IMR-90 (cell line): ENCODE measurements around the gene STAM. TPM values are rescaled to one million over a fixed set of nuclear protein-coding genes. Genes with fewer than 3 reads are reported as not detected.

Source experiments
- ATAC-seq: fragments of 200-7000 bp; cut with Tn5 transposase; 2 replicates; pipeline ENCODE4 v1.9.1; 2020; ENCODE audit warnings: low read depth, mild to moderate bottlenecking, moderate library complexity
- BruUV-seq: library from RNA; stranded (reverse); fragments of 400-500 nt; replicated peaks from 2 replicates; lab custom pipeline; 2021; lab: Mats Ljungman, UMichigan
- CTCF ChIA-PET: fragments of 300-600 bp; formaldehyde crosslinking; extraction: SDS; loops from one replicate; lab custom pipeline; 2021; ENCODE audit warnings: antibody characterized with exemption; lab: Yijun Ruan, JAX
- POLR2A ChIA-PET: fragments of 300-600 bp; sonication (Branson Sonifier 250); formaldehyde crosslinking; loops from one replicate; lab custom pipeline; 2022; ENCODE audit warnings: antibody characterized with exemption; ENCODE audit not compliant: unreplicated experiment; lab: Charles Lee
- DNase-seq: peaks from one replicate; pipeline ENCODE4 v3.0.0; 2013
- H2AFZ ChIP-seq: replicated peaks from 2 replicates; pipeline ENCODE3; 2013; ENCODE audit warnings: low read length, mild to moderate bottlenecking; ENCODE audit not compliant: poor library complexity
- H2AK5ac ChIP-seq: 2 replicates; pipeline ENCODE4 v1.6.1; 2013; ENCODE audit warnings: low read depth, low read length, inconsistent platforms
- H2AK9ac ChIP-seq: replicated peaks from 2 replicates; pipeline ENCODE3; 2013; ENCODE audit warnings: mild to moderate bottlenecking, low read depth, low read length, moderate library complexity; ENCODE audit not compliant: poor library complexity
- H2BK120ac ChIP-seq: 2 replicates; pipeline ENCODE4 v1.6.1; 2013; ENCODE audit warnings: low read depth, low read length, inconsistent platforms
- H2BK15ac ChIP-seq: 3 replicates; pipeline ENCODE4 v1.6.1; 2013; ENCODE audit warnings: low read depth, low read length, inconsistent platforms
- H2BK20ac ChIP-seq: 2 replicates; pipeline ENCODE4 v1.6.1; 2013; ENCODE audit warnings: low read depth, mild to moderate bottlenecking, inconsistent platforms, low read length, moderate library complexity
- H2BK5ac ChIP-seq: 2 replicates; pipeline ENCODE4 v1.6.1; 2013; ENCODE audit warnings: mild to moderate bottlenecking, low read depth, low read length, inconsistent platforms; ENCODE audit not compliant: poor library complexity, severe bottlenecking
- H3K14ac ChIP-seq: replicated peaks from 2 replicates; pipeline ENCODE4 v1.6.1; 2013; ENCODE audit warnings: low read depth, low read length, inconsistent platforms
- H3K18ac ChIP-seq: 2 replicates; pipeline ENCODE4 v1.6.1; 2013; ENCODE audit warnings: low read depth, low read length, control low read depth
- H3K23ac ChIP-seq: 2 replicates; pipeline ENCODE4 v1.6.1; 2013; ENCODE audit warnings: low read depth, low read length, inconsistent platforms
- H3K27ac ChIP-seq: 2 replicates; pipeline ENCODE4 v1.5.1; 2013; ENCODE audit warnings: mild to moderate bottlenecking, control low read depth, low read length; ENCODE audit not compliant: insufficient read depth
- H3K27me3 ChIP-seq: 2 replicates; pipeline ENCODE4 v1.6.1; 2013; ENCODE audit warnings: low read length; ENCODE audit not compliant: control insufficient read depth, insufficient read depth
- H3K36me3 ChIP-seq: 2 replicates; pipeline ENCODE4 v1.6.1; 2013; ENCODE audit warnings: low read length, mixed read lengths; ENCODE audit not compliant: control insufficient read depth, insufficient read depth
- H3K4ac ChIP-seq: 2 replicates; pipeline ENCODE4 v1.6.1; 2013; ENCODE audit warnings: low read depth, low read length, inconsistent platforms
- H3K4me1 ChIP-seq: 2 replicates; pipeline ENCODE4 v1.6.1; 2013; ENCODE audit warnings: low read length, mixed read lengths; ENCODE audit not compliant: control insufficient read depth, insufficient read depth
- H3K4me2 ChIP-seq: 2 replicates; pipeline ENCODE4 v1.6.1; 2013; ENCODE audit warnings: low read depth, mild to moderate bottlenecking, control low read depth, low read length, moderate library complexity
- H3K4me3 ChIP-seq: 2 replicates; pipeline ENCODE4 v1.5.1; 2013; ENCODE audit warnings: low read depth, mild to moderate bottlenecking, control low read depth, low read length, moderate library complexity; ENCODE audit not compliant: insufficient read depth
- H3K56ac ChIP-seq: 2 replicates; pipeline ENCODE4 v1.6.1; 2013; ENCODE audit warnings: low read length, inconsistent platforms; ENCODE audit not compliant: insufficient read depth; ENCODE audit errors: extremely low read depth
- H3K79me1 ChIP-seq, 2 experiments: 2 replicates each; pipeline ENCODE4 v1.6.1; 2013; ENCODE audit warnings: low read length in 2 of 2, inconsistent platforms in 1 of 2, low read depth in 1 of 2
- H3K9ac ChIP-seq: 2 replicates; pipeline ENCODE4 v1.6.1; 2013; ENCODE audit warnings: low read depth, low read length, control low read depth
- H3K9me1 ChIP-seq: 2 replicates; pipeline ENCODE4 v1.6.1; 2013; ENCODE audit warnings: low read length, inconsistent platforms; ENCODE audit not compliant: insufficient read depth
- H3K9me3 ChIP-seq: 2 replicates; pipeline ENCODE4 v1.6.1; 2013; ENCODE audit warnings: low read length; ENCODE audit not compliant: control insufficient read depth, insufficient read depth
- H4K20me1 ChIP-seq: 2 replicates; pipeline ENCODE4 v1.6.1; 2013; ENCODE audit warnings: low read length, inconsistent platforms; ENCODE audit not compliant: insufficient read depth
- H4K5ac ChIP-seq: 2 replicates; pipeline ENCODE4 v1.6.1; 2013; ENCODE audit warnings: mild to moderate bottlenecking, low read depth, low read length, control low read depth
- H4K8ac ChIP-seq, 2 experiments: 2 replicates each; pipeline ENCODE4 v1.6.1; 2013; ENCODE audit warnings: low read depth in 2 of 2, low read length in 2 of 2, control low read depth in 1 of 2, inconsistent platforms in 1 of 2
- H4K91ac ChIP-seq: 2 replicates; pipeline ENCODE4 v1.6.1; 2013; ENCODE audit warnings: low read depth, low read length, inconsistent platforms; ENCODE audit not compliant: insufficient read depth
- BHLHE40 ChIP-seq: fragments of 150-350 bp; IDR thresholded peaks from 2 replicates; pipeline ENCODE4 v1.6.1; 2016; ENCODE audit warnings: mild to moderate bottlenecking, low read depth, low read length
- CEBPB ChIP-seq: IDR thresholded peaks from 2 replicates; pipeline ENCODE4 v1.6.1; 2012; ENCODE audit warnings: low read depth, low read length, improper control_type of control experiment
- CHD1 ChIP-seq: IDR thresholded peaks from 2 replicates; pipeline ENCODE4 v1.6.1; 2012; ENCODE audit warnings: low read depth, low read length, improper control_type of control experiment
- CTCF ChIP-seq: conservative IDR thresholded peaks from 2 replicates; pipeline ENCODE4 v1.5.1; 2012; ENCODE audit warnings: mild to moderate bottlenecking, low read depth, low read length, improper control_type of control experiment
- ELK1 ChIP-seq: fragments of 150-350 bp; IDR thresholded peaks from 2 replicates; pipeline ENCODE4 v1.6.1; 2016; ENCODE audit warnings: low read depth, mild to moderate bottlenecking, low read length, moderate library complexity, borderline replicate concordance
- MAZ ChIP-seq: IDR thresholded peaks from 2 replicates; pipeline ENCODE4 v1.6.1; 2012; ENCODE audit warnings: low read depth, mild to moderate bottlenecking, low read length, improper control_type of control experiment, moderate library complexity, borderline replicate concordance
- MXI1 ChIP-seq: IDR thresholded peaks from 2 replicates; pipeline ENCODE4 v1.6.1; 2012; ENCODE audit warnings: low read depth, mild to moderate bottlenecking, low read length, moderate library complexity, borderline replicate concordance
- NFE2L2 ChIP-seq: fragments of 150-350 bp; IDR thresholded peaks from 2 replicates; pipeline ENCODE4 v1.6.1; 2016; ENCODE audit warnings: low read depth, mild to moderate bottlenecking, low read length
- POLR2A ChIP-seq: IDR thresholded peaks from 2 replicates; pipeline ENCODE4 v1.6.1; 2012; ENCODE audit warnings: mild to moderate bottlenecking, low read depth, low read length
- RCOR1 ChIP-seq: IDR thresholded peaks from 2 replicates; pipeline ENCODE4 v1.6.1; 2012; ENCODE audit warnings: mild to moderate bottlenecking, low read length, improper control_type of control experiment; ENCODE audit not compliant: insufficient replicate concordance
- SMC3 ChIP-seq: fragments of 150-350 bp; IDR thresholded peaks from 2 replicates; pipeline ENCODE4 v1.6.1; 2016; ENCODE audit warnings: low read depth, mild to moderate bottlenecking, antibody characterized with exemption, low read length, moderate library complexity
- USF2 ChIP-seq: fragments of 150-350 bp; IDR thresholded peaks from 2 replicates; pipeline ENCODE4 v1.6.1; 2017; ENCODE audit warnings: mild to moderate bottlenecking, antibody characterized with exemption, low read length, low read depth
- dilution Hi-C: fragments of 300-500 bp; cut with HindIII; formaldehyde crosslinking; loops from one replicate; pipeline ENCODE4 v1.14.3; 2018; ENCODE audit warnings: low sequenced_read_pairs; ENCODE audit not compliant: unreplicated experiment
- in situ Hi-C: fragments of 300-500 bp; cut with MboI; formaldehyde crosslinking; loops from 3 replicates; pipeline ENCODE4 v1.14.3; 2019; ENCODE audit warnings: low sequenced_read_pairs, inconsistent platforms, mixed read lengths
- intact Hi-C: fragments of 100-400 bp; cut with micrococcal nuclease; formaldehyde crosslinking; loops from 2 replicates; pipeline ENCODE4 v1.10.0; 2022
- polyA plus RNA-seq, 3 experiments: library from polyadenylated mRNA; depleted of rRNA; stranded (reverse); fragments of >200 nt; gene quantifications; 2 replicates each; pipeline ENCODE4 v1.2.3, GENCODE V29; 2012; ENCODE audit warnings: low replicate concordance in 1 of 3
- total RNA-seq: library from RNA; depleted of rRNA; stranded (reverse); fragments of >200 nt; gene quantifications from 2 replicates; pipeline ENCODE4 v1.2.3, GENCODE V29; 2012

Gene STAM
- total and polyA plus RNA-seq, 2 of the 4 experiments (the other 2 are of a cell fraction): 22.9 to 23.3 TPM

- no peak for TF ChIP-seq CHD1
- peak; percentile 46; the same call in 1 of the 2 replicates for TF ChIP-seq CEBPB
- no peak for TF ChIP-seq POLR2A
Observed at GRCh38 chr10:17673471-17674061, 29.6 kb downstream of the STAM start (continued).

GRCh38 chr10:17674566-17674965, 30.6 kb downstream of the STAM start:
- Histone ChIP-seq H3K23ac (peak overlapping the region; percentile 86), H3K4me3 (no peak overlapping the region), H3K9me1 (peaks cover 8% of the 10 kb centered on the region), H2AK5ac (peak overlapping the region; percentile 97), H3K36me3 (no peaks in the 10 kb centered on the region), H3K4me2 (peak overlapping the region; percentile 42), H2BK120ac (peak overlapping the region; percentile 95), H3K14ac (peak overlapping the region; percentile 88), H3K4ac (peak overlapping the region; percentile 90), H4K20me1 (peaks cover 4% of the 10 kb centered on the region; the same call in 1 of the 2 replicates), H3K79me1 (peaks cover 13 to 70% of the 10 kb centered on the region in 2 experiments; a peak in 3 of 4 replicates), H3K18ac (peak overlapping the region; percentile 90), H3K27ac (peak overlapping the region; percentile 88), H3K4me1 (peaks cover 20% of the 10 kb centered on the region), H3K9me3 (no peaks in the 10 kb centered on the region), H2BK15ac (peak overlapping the region; percentile 87; the same call in 2 of the 3 replicates), H4K8ac (peak overlapping the region; percentile 64 to 67), H2AFZ (no peak overlapping the region), H2BK5ac (peak overlapping the region; percentile 93), H4K91ac (peak overlapping the region; percentile 87), H3K56ac (peak overlapping the region; percentile 54; the same call in 1 of the 2 replicates), H3K9ac (peak overlapping the region; percentile 30; the same call in 1 of the 2 replicates), H2BK20ac (peak overlapping the region; percentile 81), H3K27me3 (no peaks in the 10 kb centered on the region), H4K5ac (peak overlapping the region; percentile 91), H2AK9ac (peak overlapping the region; percentile 88)
- DNase-seq: no peak
- CTCF ChIA-PET: no interaction called here
- intact Hi-C loops: loop anchor here (2.0 kb wide), 1 partner anchor 58 kb away; the partner anchor contains the start of gene HACD1
- no TSS peak for BruUV-seq
- POLR2A ChIA-PET: interaction anchor here (0.6 kb wide), 2 partner anchors 30 to 1688 kb away, joined by 3 to 4 read pairs; no protein-coding TSS in a partner anchor
- no peak for ATAC-seq
- in situ Hi-C loops: no loop called here
- dilution Hi-C loops: no loop called here
- TF ChIP-seq NFE2L2: no peak
- no peak for TF ChIP-seq RCOR1
- no peak for TF ChIP-seq ELK1
- no peak for TF ChIP-seq CEBPB
- no peak for TF ChIP-seq CTCF
- no peak for TF ChIP-seq BHLHE40
- TF ChIP-seq MAZ: no peak
- no peak for TF ChIP-seq SMC3
- no peak for TF ChIP-seq POLR2A
- TF ChIP-seq MXI1: no peak
- TF ChIP-seq USF2: no peak
